NCI-H2196 (cell line): Measurements from ENCODE around the gene STRADB.
"Not testable (repeated sequence)": the region's sequence is repeated elsewhere in the genome, so short reads cannot be mapped to it uniquely, and the experiment has no call there.

Source experiments
- DNase-seq: peaks from one replicate; lab custom pipeline; 2025; ENCODE audit not compliant: unreplicated experiment; lab: John Stamatoyannopoulos, UW

The STRADB gene

DNA sequence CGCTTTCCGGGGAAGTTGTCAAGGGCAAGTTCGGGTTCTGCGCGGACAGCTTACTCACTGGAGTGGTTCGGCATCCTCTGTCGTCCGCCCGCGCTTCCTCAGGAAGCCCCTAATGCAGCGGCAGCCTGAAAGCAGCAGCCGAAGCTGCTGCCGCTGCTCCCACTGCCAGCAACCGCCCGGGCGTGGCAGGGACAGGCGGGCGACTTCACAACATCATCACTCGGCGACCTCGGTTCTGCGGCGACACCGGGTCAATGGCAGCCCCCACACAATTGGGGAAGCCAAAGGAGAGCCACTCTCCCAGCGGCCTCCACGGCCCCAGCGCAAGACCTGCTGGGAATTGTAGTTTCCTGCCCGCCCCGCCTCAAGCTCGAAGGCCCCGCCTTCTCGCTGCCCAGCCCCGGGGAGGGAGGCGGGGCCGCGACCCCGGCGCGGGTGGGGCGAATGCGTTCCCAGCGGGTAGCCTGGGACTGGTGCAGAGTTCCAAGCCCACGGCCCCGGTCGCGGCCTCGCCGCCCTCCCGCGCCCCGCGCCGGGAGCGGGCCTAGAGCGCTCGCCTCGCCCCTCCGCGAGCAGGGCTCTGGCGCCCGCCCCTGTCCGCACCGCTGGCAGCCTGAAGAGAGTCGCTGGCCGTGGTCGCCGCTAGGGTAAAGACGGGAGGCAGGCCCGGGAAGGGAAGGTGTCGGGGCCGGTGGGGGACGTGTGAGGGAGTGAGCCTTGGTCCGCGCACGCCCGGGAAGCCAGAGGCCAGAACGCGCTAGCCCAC lies at the start of gene STRADB, which contains the start of gene TRAK2:
Gene STRADB, plus strand, starts transcription at position 449 of the 766 bp plus-strand sequence. CDS start 3,101 bp downstream, outside the sequence.
Gene TRAK2, minus strand, starts transcription at position 167 of the 766 bp plus-strand sequence. CDS start 30,951 bp downstream, outside the sequence.
- peak; percentile 94 for DNase-seq

DNA sequence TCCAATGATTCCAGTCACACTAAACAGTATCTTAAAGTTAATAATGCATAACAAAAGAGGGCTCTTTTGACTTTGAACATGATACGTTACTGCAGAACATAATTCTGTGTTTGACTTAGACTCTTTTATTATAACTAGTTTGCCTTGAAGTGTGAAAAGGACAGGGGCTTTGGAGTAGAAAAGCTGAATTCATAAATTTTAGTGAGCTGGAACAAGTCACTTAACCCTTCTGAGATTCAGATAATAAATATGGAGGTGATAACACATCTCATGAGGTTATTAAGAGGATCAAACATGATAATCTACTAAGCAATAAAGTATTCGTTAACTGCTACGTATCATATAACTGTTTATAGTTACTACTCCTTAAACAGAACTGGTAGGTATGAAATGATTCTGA lies 49.7 kb upstream of the STRADB start:
- DNase-seq, result no peak

- DNase-seq, result no peak
Measured at GRCh38 chr2:201402651-201403562, 48.6 kb upstream of the STRADB start.

GRCh38 chr2:201403880-201404279 lies 47.7 kb upstream of the STRADB start:
- DNase-seq, result peak; percentile 49

GRCh38 chr2:201404699-201405280 lies 46.8 kb upstream of the STRADB start:
- DNase-seq, result no peak

DNA sequence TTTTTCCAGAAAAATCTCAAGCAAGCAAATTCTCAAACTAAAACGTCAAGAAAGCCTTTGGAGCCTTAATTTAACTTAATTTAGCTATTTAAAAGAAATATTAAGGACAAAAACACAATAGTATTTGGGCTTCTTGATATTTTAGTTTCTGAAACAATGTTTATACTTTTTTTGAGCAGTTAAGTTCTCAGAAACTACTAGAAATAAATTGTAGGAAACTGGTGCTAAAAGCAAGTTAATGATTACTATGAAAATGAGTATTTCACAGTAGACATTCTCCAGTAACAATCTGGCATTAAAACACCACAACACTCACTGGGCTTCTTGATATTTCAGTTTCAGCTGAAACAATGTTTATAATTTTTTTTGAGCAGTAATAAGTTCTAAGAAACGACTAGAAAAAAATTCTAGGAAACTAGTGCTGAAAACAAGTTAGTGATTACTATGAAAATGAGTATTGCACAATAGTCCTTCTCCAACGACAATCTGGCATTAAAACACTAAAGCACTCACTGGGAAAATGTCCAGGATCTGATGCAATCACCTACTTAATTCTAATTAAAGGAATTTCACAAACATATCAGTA lies 45.4 kb upstream of the STRADB start:
- peak; percentile 51 for DNase-seq

DNA sequence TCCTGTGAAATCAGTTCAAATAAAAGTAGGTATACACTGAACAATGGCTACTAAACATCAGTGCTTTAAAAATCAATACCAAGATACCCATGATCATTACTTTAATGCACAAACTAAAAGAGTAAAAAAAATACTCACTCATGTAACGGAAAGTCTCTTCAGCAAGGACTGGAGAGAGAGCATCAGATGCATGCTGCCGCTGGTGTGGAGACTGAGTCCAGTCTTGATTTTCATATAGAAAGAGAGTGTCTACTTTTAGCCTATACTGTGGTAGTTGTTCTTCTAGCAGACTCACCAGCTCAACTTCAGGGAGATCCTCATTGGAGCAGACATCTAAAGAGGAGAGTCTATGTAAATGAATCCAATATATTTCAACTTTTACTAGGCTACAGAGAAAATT lies 44.3 kb upstream of the STRADB start:
- no peak for DNase-seq

DNA sequence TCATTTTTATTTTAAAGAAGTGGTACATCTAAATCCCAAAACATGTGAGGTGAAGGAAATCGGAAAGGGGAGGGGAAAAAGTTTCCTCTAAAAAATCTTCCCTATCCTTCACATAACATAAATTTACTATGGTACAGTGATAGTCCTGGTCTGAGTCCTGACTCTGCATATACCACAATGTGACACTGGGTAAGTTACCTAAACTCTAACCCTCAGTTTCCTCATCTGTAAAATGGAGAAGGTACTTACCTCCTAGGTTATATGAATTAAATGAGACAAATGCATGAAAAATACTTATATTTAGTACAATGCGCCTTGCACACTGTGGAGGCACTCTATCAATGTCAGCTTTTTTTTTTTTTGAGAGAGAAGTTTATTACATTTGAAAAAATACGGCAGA lies 42.6 kb upstream of the STRADB start:
- DNase-seq, result no peak

GRCh38 chr2:201411421-201411820 lies 40.1 kb upstream of the STRADB start:
- DNase-seq, result no peak

DNA sequence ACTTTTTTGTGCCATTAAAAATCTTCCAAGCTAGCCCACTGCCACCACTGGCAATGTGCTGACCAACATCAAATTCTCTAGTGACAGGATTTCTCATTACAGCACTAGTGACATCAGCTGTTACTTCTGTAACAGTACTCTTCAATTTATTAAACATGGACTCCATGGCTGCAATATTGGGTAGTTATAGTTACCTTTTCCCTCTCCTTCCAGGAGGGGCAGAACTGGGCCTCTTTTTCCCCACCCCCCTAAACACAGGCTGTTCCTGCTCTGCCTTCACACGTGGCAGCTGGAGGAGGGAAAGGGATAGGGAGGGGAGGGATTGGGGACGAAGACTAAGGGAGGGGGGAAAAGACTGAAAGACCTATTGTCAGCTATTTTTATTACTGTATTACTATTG lies 38.4 kb upstream of the STRADB start:
- DNase-seq, result no peak

- no peak for DNase-seq
Measured at GRCh38 chr2:201413552-201413951, 38.0 kb upstream of the STRADB start.

GRCh38 chr2:201414099-201415023 lies 37.2 kb upstream of the STRADB start:
- no peak for DNase-seq

DNA sequence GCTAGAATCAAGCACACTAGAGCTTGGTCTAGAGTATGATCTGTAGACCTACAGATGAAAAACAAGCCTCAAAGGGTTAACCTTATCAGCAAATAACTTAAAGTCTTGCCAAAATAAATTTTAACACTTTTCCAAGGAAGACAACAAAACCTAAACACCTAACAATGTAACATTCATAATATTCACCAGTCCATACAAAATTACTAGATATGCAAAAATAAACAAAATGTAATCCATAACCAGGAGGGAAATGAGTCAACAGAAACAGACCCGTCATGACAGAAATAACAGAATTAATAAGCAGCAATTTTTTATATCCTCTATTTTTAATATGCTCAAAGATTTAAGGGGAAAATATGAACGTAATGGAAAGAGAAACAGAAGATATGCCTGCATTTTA lies 36.4 kb upstream of the STRADB start:
- no peak for DNase-seq

GRCh38 chr2:201419057-201419635 lies 32.4 kb upstream of the STRADB start:
- no peak for DNase-seq

DNA sequence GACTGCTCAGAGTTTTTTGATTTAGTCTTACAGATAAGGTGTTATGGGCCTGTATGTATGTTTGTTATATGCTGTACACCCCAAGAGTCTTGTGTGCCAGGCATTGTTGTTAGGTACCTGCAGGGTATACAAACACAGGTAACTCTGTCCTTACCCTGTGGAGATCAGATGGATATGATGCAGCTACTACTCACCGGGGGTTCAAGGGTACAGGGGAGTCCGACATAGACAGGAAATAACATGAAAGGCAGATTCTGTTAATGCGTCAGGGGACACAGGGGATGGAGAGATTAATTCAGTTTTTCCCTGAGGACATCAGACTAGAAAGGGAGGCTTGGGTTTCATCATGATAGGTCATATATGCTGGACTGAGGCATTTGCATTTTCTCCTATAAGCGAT lies 31.6 kb upstream of the STRADB start:
- DNase-seq, result no peak

DNA sequence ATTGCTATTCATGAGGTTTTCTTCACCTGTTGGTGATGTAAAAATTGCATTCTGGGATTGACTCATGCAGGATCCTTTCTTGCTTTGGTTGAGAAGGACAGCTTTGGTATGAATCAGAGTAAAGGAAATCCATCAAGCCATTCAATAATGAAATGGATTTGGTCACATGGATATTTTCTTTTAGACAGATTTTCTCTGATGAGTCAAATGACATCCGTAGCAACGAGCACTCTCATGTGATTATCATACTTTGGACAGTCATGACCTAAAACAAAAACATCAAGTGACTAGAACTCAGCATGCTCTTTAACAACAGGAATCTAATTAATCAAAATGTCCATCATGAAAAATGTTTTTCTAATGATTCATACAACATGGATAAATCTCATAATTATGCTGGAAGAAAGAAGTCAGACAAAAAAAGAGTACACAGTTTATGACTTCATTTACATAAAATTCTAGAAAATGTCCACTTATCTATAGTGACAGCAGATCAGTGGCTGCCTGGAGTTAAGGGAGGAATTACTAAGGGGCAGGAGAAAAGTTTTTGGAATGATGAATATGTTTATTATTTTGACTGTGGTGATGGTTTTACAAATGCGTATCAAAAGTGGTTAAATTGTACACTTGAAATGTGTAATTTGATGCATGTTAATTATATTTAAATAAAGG lies 31.0 kb upstream of the STRADB start:
- no peak for DNase-seq

GRCh38 chr2:201425952-201426351 lies 25.6 kb upstream of the STRADB start:
- no peak for DNase-seq

GRCh38 chr2:201428366-201428765 lies 23.2 kb upstream of the STRADB start:
- not testable (repeated sequence) for DNase-seq

- not testable (repeated sequence) for DNase-seq
Measured at GRCh38 chr2:201429835-201430234, 21.7 kb upstream of the STRADB start.
